KBM-7 (cell line): ENCODE data around the gene CACFD1.

Experiments used
- DNase-seq: peaks from one replicate; pipeline ENCODE4 v3.0.0-alpha.2; 2015
- in situ Hi-C: fragments of 300-500 bp; cut with MboI; formaldehyde crosslinking; loops from 2 replicates; pipeline ENCODE4 v1.14.3; 2020; ENCODE audit warnings: low sequenced_read_pairs, low pct_unique_long_range_greater_than_20kb, mixed read lengths

Gene CACFD1

GRCh38 chr9:133493428-133493827 is 33.6 kb downstream of the CACFD1 start:
- DNase-seq = no peak
- in situ Hi-C loops = no loop called here

- no peak for DNase-seq
- in situ Hi-C loops = no loop called here
Observed at GRCh38 chr9:133493845-133494540, 34.2 kb downstream of the CACFD1 start.

DNA sequence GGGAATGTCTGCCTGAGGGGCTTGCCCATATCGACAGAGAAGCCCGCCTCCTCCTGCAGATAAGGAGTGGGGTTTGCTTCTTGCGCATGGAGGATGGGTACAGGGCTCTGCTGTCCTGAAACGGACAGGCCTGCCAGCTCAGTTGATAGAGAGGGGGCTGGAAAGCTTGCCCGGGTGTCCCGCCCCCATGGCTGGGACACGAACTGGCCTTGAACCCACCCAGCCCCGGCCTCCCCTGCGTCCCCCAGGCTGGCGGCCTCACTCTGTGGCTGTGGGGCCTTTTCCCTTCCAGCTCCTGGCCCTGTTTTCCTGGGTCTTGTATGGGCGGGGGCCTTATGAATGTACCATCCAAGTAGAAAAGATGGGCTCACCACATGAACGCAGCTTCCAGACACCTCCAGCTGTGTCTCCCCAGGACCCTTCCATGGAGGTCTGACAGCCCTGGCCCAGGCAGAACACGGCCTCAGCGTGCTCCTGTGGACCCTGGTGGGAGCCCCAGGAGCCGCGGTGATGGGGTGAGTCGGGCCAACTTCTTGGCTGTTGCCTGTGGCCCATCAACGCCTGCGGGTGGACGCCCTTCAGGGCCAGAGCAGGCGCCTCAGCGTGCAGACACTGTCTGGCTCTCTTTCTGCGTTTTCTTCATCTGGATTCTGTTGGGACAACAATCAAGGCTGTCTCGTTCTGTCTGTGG is 35.0 kb downstream of the CACFD1 start:
- no peak for DNase-seq
- in situ Hi-C loops = no loop called here

GRCh38 chr9:133495327-133496293 is 35.8 kb downstream of the CACFD1 start:
- no peak for DNase-seq
- in situ Hi-C loops = no loop called here

DNA sequence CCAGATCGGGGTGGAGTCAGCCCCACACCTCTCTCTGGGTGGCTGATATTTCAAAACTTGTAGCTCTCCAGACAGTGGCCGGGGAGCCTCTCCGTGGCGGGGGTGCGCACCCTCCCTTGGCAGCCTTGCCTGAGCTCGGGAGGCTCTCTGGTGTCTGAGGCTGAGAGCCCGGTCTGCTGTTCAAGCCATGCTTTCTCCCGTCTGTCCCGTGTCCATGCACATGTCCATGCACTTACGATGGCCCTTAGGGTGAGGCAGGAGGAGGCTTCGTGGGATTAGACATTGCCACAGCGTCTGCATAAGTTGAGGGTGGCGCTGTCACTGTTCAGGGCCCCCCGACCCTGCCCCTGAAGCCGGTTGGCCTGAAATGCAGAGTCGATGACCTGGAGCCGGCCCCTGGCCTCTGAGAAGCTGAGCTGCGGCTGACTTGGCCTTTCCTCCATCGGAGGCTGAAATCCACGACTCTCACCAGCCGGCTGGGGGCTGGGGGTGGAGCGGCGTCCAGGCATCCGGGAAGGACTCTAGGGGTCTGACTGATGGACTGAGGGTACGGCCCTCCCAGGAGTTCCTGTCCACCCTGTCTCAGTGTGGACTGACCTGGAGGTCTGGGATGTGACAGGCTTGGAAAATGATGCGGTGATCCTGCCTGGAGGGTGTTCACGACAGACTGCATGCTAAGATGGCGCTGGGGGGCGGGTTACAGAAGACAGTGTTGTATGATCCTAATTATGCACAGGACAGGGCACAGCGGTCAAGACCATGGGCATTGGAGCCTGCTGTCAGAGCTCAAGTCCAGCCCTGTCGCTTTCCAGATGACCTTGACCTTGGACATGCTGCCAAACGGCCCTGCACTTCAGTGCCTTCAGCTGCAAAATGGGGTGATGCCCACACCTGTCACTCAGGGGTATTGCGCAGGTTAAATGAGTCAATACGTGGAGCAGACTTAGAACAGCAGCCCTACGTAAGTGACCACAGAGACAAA is 37.4 kb downstream of the CACFD1 start:
- no peak for DNase-seq
- in situ Hi-C loops = no loop called here

GRCh38 chr9:133499132-133499891 is 39.5 kb downstream of the CACFD1 start:
- in situ Hi-C loops = no loop called here
- DNase-seq = no peak

DNA sequence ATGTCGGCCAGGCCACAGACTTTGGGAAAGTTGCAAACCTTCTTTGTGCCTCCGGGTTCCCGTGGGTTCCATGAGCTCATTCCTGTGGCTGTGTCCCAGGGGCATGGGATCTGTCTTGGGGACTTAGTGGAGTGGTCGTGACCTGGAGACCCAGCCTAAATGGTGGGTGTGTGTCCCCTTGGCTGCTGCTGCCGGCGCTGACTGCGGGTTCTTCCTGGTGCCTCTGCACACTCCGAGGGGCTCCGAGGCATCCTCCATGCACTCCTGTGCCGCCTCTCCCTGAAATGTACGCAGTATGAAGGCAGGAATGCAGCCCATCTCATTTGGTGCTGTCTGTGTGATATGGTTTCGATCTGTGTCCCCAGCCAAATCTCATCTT is 40.1 kb downstream of the CACFD1 start:
- DNase-seq = no peak
- in situ Hi-C loops = no loop called here

DNA sequence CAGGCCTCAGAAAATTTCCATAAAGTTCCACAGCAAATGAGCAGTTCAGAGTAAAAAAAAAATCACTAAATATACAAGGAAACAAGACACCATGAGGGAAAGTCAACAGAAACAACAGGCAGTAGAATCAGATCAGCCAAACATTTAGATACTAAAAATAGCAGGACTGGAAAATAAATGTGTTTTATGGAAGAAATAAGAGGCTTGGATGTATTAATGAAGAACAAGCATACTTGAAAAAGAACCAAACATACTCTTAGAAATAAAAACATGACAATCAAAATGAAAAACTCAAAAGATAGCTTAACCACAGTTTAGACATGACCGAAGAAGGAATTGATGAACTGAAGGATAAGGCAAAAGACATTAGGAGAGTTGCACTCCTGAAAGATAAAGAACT is 42.3 kb downstream of the CACFD1 start:
- in situ Hi-C loops = no loop called here
- no peak for DNase-seq

GRCh38 chr9:133505186-133505830 is 45.5 kb downstream of the CACFD1 start:
- no peak for DNase-seq
- in situ Hi-C loops = no loop called here

DNA sequence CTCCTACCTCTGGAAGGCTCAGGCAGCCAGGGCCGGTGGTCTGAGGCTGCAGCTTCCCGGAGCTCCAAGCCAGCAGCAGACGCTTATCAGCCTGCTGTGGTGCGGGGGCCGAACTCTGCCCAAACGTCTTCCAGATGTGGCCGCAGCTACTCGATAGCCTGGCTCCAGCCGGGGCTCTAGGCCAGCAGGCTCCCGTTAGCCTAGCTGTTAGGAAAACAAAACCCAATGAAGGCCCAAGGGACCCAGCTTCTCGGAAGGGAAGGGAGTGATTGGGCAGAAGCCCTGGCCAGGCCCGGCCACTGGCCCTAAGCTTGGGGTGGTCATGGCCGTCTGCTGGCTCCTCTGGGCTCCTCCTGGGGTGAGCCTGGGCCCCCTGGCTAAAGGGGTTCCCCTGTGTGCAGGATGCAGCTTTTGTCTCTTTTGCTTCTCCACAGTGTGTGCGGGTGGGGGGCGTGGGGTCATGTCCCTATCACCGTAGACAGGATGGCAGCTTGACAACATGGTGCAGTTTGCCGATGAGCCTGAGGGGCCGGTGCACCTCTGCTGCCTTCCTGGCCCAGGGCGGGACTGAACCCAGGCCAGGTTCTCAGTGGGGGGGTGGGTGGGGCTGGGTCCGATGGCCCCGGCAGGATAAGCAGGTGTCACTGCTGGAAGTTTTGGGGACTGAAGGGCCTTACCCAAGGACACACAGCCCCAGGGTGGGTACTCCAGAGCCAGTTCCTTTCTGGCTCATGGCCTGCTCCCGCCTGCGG is 46.3 kb downstream of the CACFD1 start:
- in situ Hi-C loops = no loop called here
- no peak for DNase-seq

- in situ Hi-C loops = no loop called here
- no peak for DNase-seq
Observed at GRCh38 chr9:133506653-133507038, 46.9 kb downstream of the CACFD1 start.

GRCh38 chr9:133507246-133507965 is 47.6 kb downstream of the CACFD1 start:
- in situ Hi-C loops = no loop called here
- DNase-seq = no peak

- in situ Hi-C loops = no loop called here
- DNase-seq = no peak
Observed at GRCh38 chr9:133508046-133508445, 48.3 kb downstream of the CACFD1 start.

DNA sequence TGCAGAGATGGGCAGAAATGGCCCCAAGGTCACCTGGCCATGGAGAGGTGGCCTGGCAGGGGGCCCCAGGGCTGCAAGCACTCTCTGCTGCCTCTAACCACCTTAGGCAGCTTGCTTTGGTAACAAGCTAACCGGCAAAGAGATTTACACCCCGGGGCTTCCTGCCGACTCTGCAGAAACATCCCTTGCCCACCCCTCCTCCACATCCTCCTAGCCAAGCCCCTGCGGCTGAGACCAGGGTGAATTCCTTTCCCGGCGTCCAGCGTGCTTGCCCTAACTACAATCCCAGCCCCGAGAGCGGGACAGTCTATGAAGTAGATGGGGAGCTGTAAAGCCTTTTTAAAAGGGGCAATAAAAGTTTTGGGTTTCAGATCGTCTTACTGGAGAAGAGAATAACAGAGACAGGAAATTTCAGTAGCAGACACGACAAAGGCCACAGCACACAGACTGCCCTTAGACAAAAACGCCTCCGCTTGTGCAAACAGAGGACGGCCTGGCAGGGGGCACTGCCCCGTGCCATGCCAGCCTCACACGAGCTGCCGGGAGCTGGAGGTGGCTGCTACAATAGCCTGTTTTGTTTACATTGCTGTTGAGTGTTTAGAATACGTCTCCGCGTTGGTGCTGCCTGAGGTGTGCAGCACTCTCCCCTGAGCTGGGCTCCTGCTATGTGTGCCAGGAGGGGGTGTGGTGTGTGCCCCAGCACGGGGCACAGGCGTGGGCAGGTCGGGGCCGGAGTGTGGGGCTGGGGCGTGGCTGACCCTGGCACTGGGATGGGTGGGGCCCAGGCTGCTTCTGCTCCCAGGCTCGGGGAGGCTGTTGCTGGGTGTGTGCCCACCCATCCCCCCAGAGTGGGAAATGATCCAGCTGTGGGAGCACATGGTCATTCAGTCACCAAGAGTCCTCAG is 49.7 kb downstream of the CACFD1 start:
- no peak for DNase-seq

GRCh38 chr9:133510926-133511505 is 51.2 kb downstream of the CACFD1 start:
- in situ Hi-C loops = no loop called here
- no peak for DNase-seq

More for the DNA sequence above, 49.7 kb downstream of the CACFD1 start:
- in situ Hi-C loops = no loop called here
